ENCODE results near the gene TIMP2.

- TF ChIP-seq ZNF737 (CRISPR knock-in tag; IDR thresholded peaks at IDR 0.05; ENCODE audit: borderline replicate concordance), result no peak
- TF ChIP-seq ZNF274 (CRISPR knock-in tag; IDR thresholded peaks at IDR 0.05), result no peak
- no peak for TF ChIP-seq ETV6 (CRISPR knock-in tag; conservative IDR thresholded peaks at IDR 0.05)
- no peak for TF ChIP-seq XRCC5 (optimal IDR thresholded peaks at IDR 0.05; ENCODE audit: low read length)
- no peak for TF ChIP-seq CTCF (CRISPR knock-in tag; IDR thresholded peaks at IDR 0.05)
Observed at GRCh38 chr17:78903101-78903779, 21.9 kb downstream of the TIMP2 start, which contains the start of gene CEP295NL.
